ENCODE measurements around the gene CDH2. TPM values are rescaled to one million over a fixed set of nuclear protein-coding genes. Genes with fewer than 3 reads are reported as not detected.

The CDH2 gene
- total RNA-seq, 1 experiment from 2014 or later, result 34.0 TPM

GRCh38 chr18:28059861-28060260, 117.1 kb downstream of the CDH2 start:
- TF ChIP-seq EZH2 (IDR thresholded peaks at IDR 0.05; ENCODE audit: low read length, unreplicated experiment), result no peak
- H3K9me3 ChIP-seq (ENCODE audit: low read length), result no peaks in the 10 kb centered on the region
- H3K4me2 ChIP-seq (ENCODE audit: low read length), result no peak overlapping the region
- H3K36me3 ChIP-seq (ENCODE audit: low read depth, low read length), result no peaks in the 10 kb centered on the region
- POLR2A ChIA-PET (ENCODE audit: unreplicated experiment), result no interaction called here
- no peaks in the 10 kb centered on the region for H3K79me2 ChIP-seq (ENCODE audit: low read length)
- H3K4me1 ChIP-seq (ENCODE audit: insufficient read depth, low read length), result no peaks in the 10 kb centered on the region
- H2AFZ ChIP-seq (ENCODE audit: low read length), result no peak overlapping the region
- no peak for ATAC-seq
- no peak for DNase-seq
- CTCF ChIA-PET, result no interaction called here
- H3K27me3 ChIP-seq (ENCODE audit: low read length), result no peaks in the 10 kb centered on the region
- no peaks in the 10 kb centered on the region for H4K20me1 ChIP-seq (ENCODE audit: low read length)
- intact Hi-C loops (cut with micrococcal nuclease), result no loop called here
- H3K27ac ChIP-seq (ENCODE audit: low read length), result no peak overlapping the region
- no peaks in the 10 kb centered on the region for H3F3A ChIP-seq (ENCODE audit: low read length, unreplicated experiment)
- H3K4me3 ChIP-seq (ENCODE audit: low read length), result no peak overlapping the region
- no peak overlapping the region for H3K9ac ChIP-seq (ENCODE audit: low read length)
- no TSS peak for BruUV-seq (replicated peaks)
- H3K9me2 ChIP-seq (replicated peaks; ENCODE audit: low read length), result no peaks in the 10 kb centered on the region

GRCh38 chr18:28050545-28050944, 126.4 kb downstream of the CDH2 start:
- H3K36me3 ChIP-seq (ENCODE audit: low read depth, low read length), result no peaks in the 10 kb centered on the region
- ATAC-seq (no peak), DNase-seq (no peak)
- TF ChIP-seq EZH2phosphoT487 (IDR thresholded peaks at IDR 0.05; ENCODE audit: borderline replicate concordance, low read length) (no peak), EZH2 (IDR thresholded peaks at IDR 0.05; ENCODE audit: low read length, unreplicated experiment) (no peak), CTCF (conservative IDR thresholded peaks at IDR 0.05; ENCODE audit: low read depth, low read length) (no peak)
- BruUV-seq (replicated peaks), result no TSS peak
- no peak overlapping the region for H3K27ac ChIP-seq (ENCODE audit: low read length)
- H3K9ac ChIP-seq (ENCODE audit: low read length), result no peak overlapping the region
- POLR2A ChIA-PET (ENCODE audit: unreplicated experiment), result no interaction called here
- no peaks in the 10 kb centered on the region for H3K9me2 ChIP-seq (replicated peaks; ENCODE audit: low read length)
- no peaks in the 10 kb centered on the region for H4K20me1 ChIP-seq (ENCODE audit: low read length)
- CTCF ChIA-PET, result no interaction called here
- H3K4me1 ChIP-seq (ENCODE audit: insufficient read depth, low read length), result no peaks in the 10 kb centered on the region
- intact Hi-C loops (cut with micrococcal nuclease), result no loop called here
- H2AFZ ChIP-seq (ENCODE audit: low read length), result no peak overlapping the region
- H3K4me2 ChIP-seq (ENCODE audit: low read length), result no peak overlapping the region
- H3F3A ChIP-seq (ENCODE audit: low read length, unreplicated experiment), result no peaks in the 10 kb centered on the region
- no peak overlapping the region for H3K4me3 ChIP-seq (ENCODE audit: low read length)
- no peaks in the 10 kb centered on the region for H3K27me3 ChIP-seq (ENCODE audit: low read length)
- H3K79me2 ChIP-seq (ENCODE audit: low read length), result no peaks in the 10 kb centered on the region
- no peaks in the 10 kb centered on the region for H3K9me3 ChIP-seq (ENCODE audit: low read length)

- H3K4me1 ChIP-seq (ENCODE audit: insufficient read depth, low read length), result no peaks in the 10 kb centered on the region
- H3K9me3 ChIP-seq (ENCODE audit: low read length), result no peaks in the 10 kb centered on the region
- H3K4me3 ChIP-seq (ENCODE audit: low read length), result no peak overlapping the region
- CTCF ChIA-PET, result no interaction called here
- no peak for DNase-seq
- no peak overlapping the region for H3K9ac ChIP-seq (ENCODE audit: low read length)
- no peaks in the 10 kb centered on the region for H3K36me3 ChIP-seq (ENCODE audit: low read depth, low read length)
- no peaks in the 10 kb centered on the region for H3K79me2 ChIP-seq (ENCODE audit: low read length)
- H3K27me3 ChIP-seq (ENCODE audit: low read length), result no peaks in the 10 kb centered on the region
- intact Hi-C loops (cut with micrococcal nuclease), result loop anchor here (5.0 kb wide), 1 partner anchor 34 kb away; no protein-coding TSS in a partner anchor
- BruUV-seq (replicated peaks), result no TSS peak
- POLR2A ChIA-PET (ENCODE audit: unreplicated experiment), result no interaction called here
- no peaks in the 10 kb centered on the region for H3F3A ChIP-seq (ENCODE audit: low read length, unreplicated experiment)
- no peak overlapping the region for H3K27ac ChIP-seq (ENCODE audit: low read length)
- H2AFZ ChIP-seq (ENCODE audit: low read length), result no peak overlapping the region
- no peak overlapping the region for H3K4me2 ChIP-seq (ENCODE audit: low read length)
- TF ChIP-seq EZH2phosphoT487 (IDR thresholded peaks at IDR 0.05; ENCODE audit: borderline replicate concordance, low read length) (no peak), EZH2 (IDR thresholded peaks at IDR 0.05; ENCODE audit: low read length, unreplicated experiment) (no peak), CTCF (conservative IDR thresholded peaks at IDR 0.05; ENCODE audit: low read depth, low read length) (no peak)
- no peaks in the 10 kb centered on the region for H3K9me2 ChIP-seq (replicated peaks; ENCODE audit: low read length)
- no peak for ATAC-seq
- no peaks in the 10 kb centered on the region for H4K20me1 ChIP-seq (ENCODE audit: low read length)
Observed at GRCh38 chr18:28048612-28049011, 128.3 kb downstream of the CDH2 start.

All from PC-3 (cell line).